ENCODE measurements around the gene RAD51B. TPM values are rescaled to one million over a fixed set of nuclear protein-coding genes. Genes with fewer than 3 reads are reported as not detected.

Gene RAD51B
- total RNA-seq, 4 donors from 2014 or later: 12.6 to 26.4 (median 16.7) TPM

DNA sequence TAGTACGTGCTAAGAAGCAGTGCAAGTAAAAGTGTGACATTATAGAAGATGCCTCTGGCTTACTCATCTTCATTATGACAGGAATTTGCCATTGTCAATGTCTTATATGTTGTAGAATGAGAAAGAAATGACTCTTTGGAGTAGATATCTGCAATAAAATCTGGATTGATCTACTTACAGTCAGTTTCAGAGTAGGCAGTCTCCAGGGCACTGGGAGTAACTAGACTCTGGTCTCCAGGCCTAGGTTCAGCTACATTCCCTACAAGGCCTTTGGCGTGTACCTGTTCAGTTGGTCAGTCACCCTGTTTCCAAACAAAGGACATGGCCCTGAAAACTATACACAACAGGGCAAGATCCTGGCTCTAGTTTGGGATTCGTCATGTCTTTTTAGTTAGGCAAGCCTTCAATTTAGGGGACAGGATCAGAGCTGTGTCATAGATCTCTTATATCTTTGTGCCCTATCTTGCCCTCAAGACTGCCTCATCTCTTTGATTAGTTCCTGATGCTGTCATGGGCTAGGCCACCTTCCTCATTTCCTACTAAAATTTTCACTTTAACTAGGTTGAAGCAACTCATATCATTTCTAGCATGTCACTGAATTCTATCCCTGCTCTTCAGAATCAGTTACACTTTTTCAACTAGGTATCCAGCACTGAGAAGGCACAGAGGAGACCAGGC is 410.0 kb downstream of the RAD51B start:
- Histone ChIP-seq H3K27ac (no peak overlapping the region), H3K4me1 (peaks cover 0 to 29% (median 20%) of the 10 kb centered on the region in 4 donors), H3K4me3 (no peak overlapping the region), H3K27me3 (no peaks in the 10 kb centered on the region), H3K36me3 (no peaks in the 10 kb centered on the region), H3K9me3 (no peaks in the 10 kb centered on the region)
- no peak for DNase-seq (ENCODE audit: low spot score in 2 of 2)
- 94 to 97% methylated on average over 3 of the region's 3 CpGs for WGBS, 2 donors
- TF ChIP-seq POLR2A (IDR thresholded peaks at IDR 0.05) (no peak), EP300 (IDR thresholded peaks at IDR 0.05) (no peak)
- TF ChIP-seq, protein P1, sequence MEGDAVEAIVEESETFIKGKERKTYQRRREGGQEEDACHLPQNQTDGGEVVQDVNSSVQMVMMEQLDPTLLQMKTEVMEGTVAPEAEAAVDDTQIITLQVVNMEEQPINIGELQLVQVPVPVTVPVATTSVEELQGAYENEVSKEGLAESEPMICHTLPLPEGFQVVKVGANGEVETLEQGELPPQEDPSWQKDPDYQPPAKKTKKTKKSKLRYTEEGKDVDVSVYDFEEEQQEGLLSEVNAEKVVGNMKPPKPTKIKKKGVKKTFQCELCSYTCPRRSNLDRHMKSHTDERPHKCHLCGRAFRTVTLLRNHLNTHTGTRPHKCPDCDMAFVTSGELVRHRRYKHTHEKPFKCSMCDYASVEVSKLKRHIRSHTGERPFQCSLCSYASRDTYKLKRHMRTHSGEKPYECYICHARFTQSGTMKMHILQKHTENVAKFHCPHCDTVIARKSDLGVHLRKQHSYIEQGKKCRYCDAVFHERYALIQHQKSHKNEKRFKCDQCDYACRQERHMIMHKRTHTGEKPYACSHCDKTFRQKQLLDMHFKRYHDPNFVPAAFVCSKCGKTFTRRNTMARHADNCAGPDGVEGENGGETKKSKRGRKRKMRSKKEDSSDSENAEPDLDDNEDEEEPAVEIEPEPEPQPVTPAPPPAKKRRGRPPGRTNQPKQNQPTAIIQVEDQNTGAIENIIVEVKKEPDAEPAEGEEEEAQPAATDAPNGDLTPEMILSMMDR (IDR thresholded peaks at IDR 0.05): no peak

- DNase-seq (ENCODE audit: low spot score in 2 of 2): no peak
- Histone ChIP-seq H3K27me3 (no peaks in the 10 kb centered on the region), H3K9me3 (no peaks in the 10 kb centered on the region), H3K4me3 (no peak overlapping the region), H3K27ac (no peak overlapping the region), H3K36me3 (no peaks in the 10 kb centered on the region), H3K4me1 (peaks cover 0 to 29% (median 20%) of the 10 kb centered on the region in 4 donors)
- no peak for TF ChIP-seq POLR2A (IDR thresholded peaks at IDR 0.05)
- TF ChIP-seq, protein P1 (IDR thresholded peaks at IDR 0.05): no peak
- no peak for TF ChIP-seq EP300 (IDR thresholded peaks at IDR 0.05)
- WGBS, 2 donors: 71 to 77% methylated on average over 3 of the region's 3 CpGs
These were observed 410.8 kb downstream of the RAD51B start for GRCh38 chr14:68230202-68230949.

DNA sequence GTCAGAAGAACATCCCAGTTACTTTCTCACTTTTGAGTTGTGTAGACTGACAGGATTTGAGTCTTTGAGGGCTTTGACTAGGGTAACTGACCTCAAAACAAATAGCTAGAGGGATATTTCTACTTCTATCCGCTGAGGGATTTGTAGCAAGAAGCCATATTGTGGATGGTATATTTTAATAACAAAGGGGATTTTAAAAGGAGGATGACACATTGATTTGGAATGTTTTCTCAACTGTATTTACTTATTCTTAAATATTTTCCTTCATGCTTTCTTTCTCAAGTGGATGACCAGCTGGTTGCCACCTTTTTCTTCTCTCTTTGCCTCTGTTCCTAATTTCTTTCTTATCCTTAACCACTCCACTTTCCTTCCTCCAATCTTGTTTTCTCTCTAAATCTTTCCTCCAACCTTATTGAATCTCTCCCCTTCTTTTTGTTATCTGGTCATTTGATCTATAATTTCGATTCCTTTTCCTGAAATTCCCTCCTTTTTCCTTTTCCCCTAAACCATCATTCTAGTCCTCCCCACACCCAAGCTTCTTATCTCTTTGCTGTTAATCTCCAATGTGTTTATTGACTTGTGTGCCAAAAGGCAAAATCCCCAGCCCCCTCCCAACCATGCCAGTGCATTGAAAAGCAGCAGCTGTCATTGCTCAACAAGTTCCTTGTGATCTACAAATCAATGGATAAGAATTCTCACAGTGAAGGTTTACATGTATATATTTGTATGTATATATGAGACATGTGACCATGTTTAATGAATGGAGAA is 411.6 kb downstream of the RAD51B start:
- Histone ChIP-seq H3K27me3 (no peaks in the 10 kb centered on the region), H3K27ac (peak overlapping the region in 2 of 4 donors; percentile 76 to 82), H3K9me3 (no peaks in the 10 kb centered on the region), H3K4me3 (no peak overlapping the region), H3K36me3 (no peaks in the 10 kb centered on the region), H3K4me1 (peaks cover 0 to 29% (median 20%) of the 10 kb centered on the region in 4 donors)
- no peak for TF ChIP-seq EP300 (IDR thresholded peaks at IDR 0.05)
- no peak for TF ChIP-seq POLR2A (IDR thresholded peaks at IDR 0.05)
- TF ChIP-seq, protein P1 (IDR thresholded peaks at IDR 0.05): no peak
- WGBS, 2 donors: 85 to 88% methylated on average over 2 of the region's 2 CpGs
- DNase-seq (ENCODE audit: low spot score in 2 of 2): no peak

DNA sequence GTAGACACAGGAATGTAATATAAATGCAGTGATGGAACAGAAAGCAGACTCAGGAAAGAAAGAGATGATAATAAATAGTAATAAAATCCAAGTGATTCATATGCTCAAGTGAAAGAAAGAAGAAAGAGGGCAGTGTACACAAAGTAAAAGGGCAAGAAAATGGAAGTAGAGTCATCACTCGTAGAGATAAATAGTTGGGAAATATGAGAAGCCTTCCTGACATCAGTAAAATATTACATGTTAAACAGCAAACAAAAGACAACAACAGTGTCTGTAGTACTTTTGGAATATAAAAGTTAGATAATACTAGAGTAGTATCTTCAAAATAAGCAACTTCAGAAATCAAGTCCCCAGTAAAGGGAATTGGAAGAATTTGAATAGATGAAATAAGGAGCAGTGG is 412.3 kb downstream of the RAD51B start:
- Histone ChIP-seq H3K4me3 (no peak overlapping the region), H3K4me1 (peaks cover 0 to 32% (median 20%) of the 10 kb centered on the region in 4 donors), H3K9me3 (no peaks in the 10 kb centered on the region), H3K27me3 (no peaks in the 10 kb centered on the region), H3K27ac (peak overlapping the region in 3 of 4 donors; percentile 64 to 82 (median 76)), H3K36me3 (no peaks in the 10 kb centered on the region)
- TF ChIP-seq, protein P1 (IDR thresholded peaks at IDR 0.05): no peak
- TF ChIP-seq EP300 (IDR thresholded peaks at IDR 0.05) (no peak), POLR2A (IDR thresholded peaks at IDR 0.05) (no peak)
- WGBS, 2 donors: 46 to 51% methylated on average over 1 of the region's 1 CpG
- DNase-seq (ENCODE audit: low spot score in 2 of 2): no peak

All from tibial nerve (tissue), 4 donors.